ENCODE results near the gene MACROH2A2. TPM values are rescaled to one million over a fixed set of nuclear protein-coding genes. Genes with fewer than 3 reads are reported as not detected.

Gene MACROH2A2
- total RNA-seq, 1 experiment from 2014 or later, result 11.3 TPM

DNA sequence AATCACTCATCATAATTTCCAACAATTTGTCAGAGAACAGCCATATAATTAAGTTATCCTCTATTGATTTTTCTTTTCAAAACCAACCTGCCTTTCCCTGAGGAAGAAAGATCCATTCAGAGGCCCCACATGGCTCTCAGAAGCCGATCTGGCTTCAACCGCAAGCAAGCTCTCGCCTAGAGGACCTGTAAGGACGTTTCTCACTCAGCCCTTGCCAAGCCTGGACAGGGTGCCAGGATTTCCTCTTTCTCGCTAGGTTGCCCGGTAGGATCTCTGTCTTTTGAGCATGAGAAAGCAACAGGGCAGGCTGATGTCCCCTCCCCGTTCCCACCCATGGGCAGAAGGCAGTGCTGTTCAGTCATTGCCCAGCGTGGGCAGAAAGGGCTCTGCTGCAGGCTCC lies 67.0 kb downstream of the MACROH2A2 start:
- no CpG with 5 or more reads among the region's 8 CpGs for WGBS (ENCODE audit: extremely low coverage, insufficient read length, low lambda C conversion rate)
- no peaks in the 10 kb centered on the region for H3K9me3 ChIP-seq (ENCODE audit: control insufficient read depth, low read depth, low read length)
- no peaks in the 10 kb centered on the region for H3K4me1 ChIP-seq (ENCODE audit: insufficient read depth, low read length)
- H3K23ac ChIP-seq (ENCODE audit: insufficient read length, low read depth, low read length), result no peak overlapping the region
- no peaks in the 10 kb centered on the region for H3K27me3 ChIP-seq (ENCODE audit: insufficient read depth, low read length)
- no peak overlapping the region for H3T11ph ChIP-seq (ENCODE audit: low read length)
- no peak overlapping the region for H2BK15ac ChIP-seq (ENCODE audit: low read depth, low read length)
- H2AFZ ChIP-seq (ENCODE audit: low read length), result no peak overlapping the region
- H3K56ac ChIP-seq (ENCODE audit: insufficient read length, low read depth, low read length), result no peak overlapping the region
- H4K91ac ChIP-seq (ENCODE audit: insufficient read length, low read depth, low read length), result no peak overlapping the region
- H3K4me1 Mint-ChIP-seq, result peaks cover 5 to 9% of the 10 kb centered on the region in 2 experiments
- no peak overlapping the region for H2BK5ac ChIP-seq (ENCODE audit: insufficient read length, low read length)
- no peaks in the 10 kb centered on the region for H3K27me3 Mint-ChIP-seq (ENCODE audit: low read depth)
- no peak overlapping the region for H2AK5ac ChIP-seq (ENCODE audit: insufficient read length, low read length)
- no peaks in the 10 kb centered on the region for H4K20me1 ChIP-seq (ENCODE audit: control insufficient read depth, insufficient read depth, insufficient read length)
- no peak overlapping the region for H3K27ac Mint-ChIP-seq
- H3K4me3 Mint-ChIP-seq, result no peak overlapping the region
- no peaks in the 10 kb centered on the region for H3K79me1 ChIP-seq (ENCODE audit: insufficient read depth, low read depth, low read length, poor library complexity, severe bottlenecking)
- H4K8ac ChIP-seq (replicated peaks; ENCODE audit: insufficient read length, low read depth, low read length), result no peak overlapping the region
- H3K18ac ChIP-seq (ENCODE audit: insufficient read length, low read depth, low read length), result no peak overlapping the region
- H3K36me3 Mint-ChIP-seq (ENCODE audit: insufficient read depth in 1 of 3, low read depth in 3 of 3), result peaks cover 0 to 3% (median 0%) of the 10 kb centered on the region in 3 experiments; a peak in 1 of 7 replicates
- no peak overlapping the region for H3K4ac ChIP-seq (ENCODE audit: low read depth, low read length)
- H2BK20ac ChIP-seq (ENCODE audit: low read depth, low read length, poor library complexity, severe bottlenecking), result no peak overlapping the region
- no peak overlapping the region for H4K5ac ChIP-seq (ENCODE audit: insufficient read length, low read depth, low read length)
- H3K9me3 Mint-ChIP-seq, result peaks cover 0 to 2% of the 10 kb centered on the region in 2 experiments; a peak in 1 of 5 replicates
- no peak overlapping the region for H2BK12ac ChIP-seq (ENCODE audit: insufficient read length, low read depth, low read length)
- H3K23me2 ChIP-seq (ENCODE audit: insufficient read length, low read depth, low read length, poor library complexity, severe bottlenecking), result no peaks in the 10 kb centered on the region
- no peak overlapping the region for H3K9ac ChIP-seq (ENCODE audit: extremely low read depth, insufficient read length, low read length)
- H3K4me2 ChIP-seq (ENCODE audit: insufficient read depth, insufficient read length, low read length), result no peak overlapping the region
- TF ChIP-seq, protein P1, sequence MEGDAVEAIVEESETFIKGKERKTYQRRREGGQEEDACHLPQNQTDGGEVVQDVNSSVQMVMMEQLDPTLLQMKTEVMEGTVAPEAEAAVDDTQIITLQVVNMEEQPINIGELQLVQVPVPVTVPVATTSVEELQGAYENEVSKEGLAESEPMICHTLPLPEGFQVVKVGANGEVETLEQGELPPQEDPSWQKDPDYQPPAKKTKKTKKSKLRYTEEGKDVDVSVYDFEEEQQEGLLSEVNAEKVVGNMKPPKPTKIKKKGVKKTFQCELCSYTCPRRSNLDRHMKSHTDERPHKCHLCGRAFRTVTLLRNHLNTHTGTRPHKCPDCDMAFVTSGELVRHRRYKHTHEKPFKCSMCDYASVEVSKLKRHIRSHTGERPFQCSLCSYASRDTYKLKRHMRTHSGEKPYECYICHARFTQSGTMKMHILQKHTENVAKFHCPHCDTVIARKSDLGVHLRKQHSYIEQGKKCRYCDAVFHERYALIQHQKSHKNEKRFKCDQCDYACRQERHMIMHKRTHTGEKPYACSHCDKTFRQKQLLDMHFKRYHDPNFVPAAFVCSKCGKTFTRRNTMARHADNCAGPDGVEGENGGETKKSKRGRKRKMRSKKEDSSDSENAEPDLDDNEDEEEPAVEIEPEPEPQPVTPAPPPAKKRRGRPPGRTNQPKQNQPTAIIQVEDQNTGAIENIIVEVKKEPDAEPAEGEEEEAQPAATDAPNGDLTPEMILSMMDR (conservative IDR thresholded peaks at IDR 0.05), result no peak
- no peak overlapping the region for H3K14ac ChIP-seq (ENCODE audit: insufficient read depth, low read length)
- no peak overlapping the region for H3K27ac ChIP-seq (ENCODE audit: insufficient read length, low read depth, low read length)
- DNase-seq, result no peak
- no peak overlapping the region for H2BK120ac ChIP-seq (ENCODE audit: low read depth, low read length, poor library complexity, severe bottlenecking)
- H3K79me2 ChIP-seq (ENCODE audit: insufficient read depth, low read length), result no peaks in the 10 kb centered on the region

Measured in H9 (cell line).